H1 (cell line): ENCODE data around the gene KCNQ1OT1. TPM values are rescaled to one million over a fixed set of nuclear protein-coding genes. Genes with fewer than 3 reads are reported as not detected.

Experiments
- ATF2 ChIP-seq: IDR thresholded peaks from 2 replicates; pipeline ENCODE4 v1.6.1; 2012; ENCODE audit warnings: low read length, inconsistent platforms
- CTBP2 ChIP-seq: IDR thresholded peaks from 2 replicates; pipeline ENCODE4 v1.7.0; 2011; ENCODE audit warnings: borderline replicate concordance, mild to moderate bottlenecking, moderate library complexity, mixed read lengths, low read length; ENCODE audit not compliant: insufficient read depth, insufficient read length
- EGR1 ChIP-seq: IDR thresholded peaks from 2 replicates; pipeline ENCODE4 v1.6.1; 2011; ENCODE audit warnings: low read depth, low read length, borderline replicate concordance
- FOSL1 ChIP-seq: IDR thresholded peaks from 2 replicates; pipeline ENCODE4 v1.6.1; 2011; ENCODE audit warnings: mild to moderate bottlenecking, low read depth, low read length, moderate library complexity; ENCODE audit not compliant: insufficient read depth
- POLR2A ChIP-seq, 2 experiments: IDR thresholded peaks; 1 replicate in 1 of 2; 2 replicates in 1 of 2; pipeline ENCODE4 v1.6.1; 2011; ENCODE audit warnings: low read depth in 2 of 2, low read length in 2 of 2, mild to moderate bottlenecking in 2 of 2; ENCODE audit errors: control extremely low read depth in 1 of 2
- RFX5 ChIP-seq: IDR thresholded peaks from 2 replicates; pipeline ENCODE4 v1.6.1; 2011; ENCODE audit warnings: low read depth, low read length, improper control_type of control experiment, borderline replicate concordance
- TBP ChIP-seq: IDR thresholded peaks from 2 replicates; pipeline ENCODE4 v1.6.1; 2011; ENCODE audit warnings: low read depth, low read length, improper control_type of control experiment
- YY1 ChIP-seq: IDR thresholded peaks from 2 replicates; pipeline ENCODE4 v1.6.1; 2011; ENCODE audit warnings: low read depth, mild to moderate bottlenecking, low read length
- polyA plus RNA-seq, 7 experiments: library from polyadenylated mRNA; depleted of rRNA in 3 of 7; stranded (reverse) in 5 of 7; unstranded in 2 of 7; fragments of >200 nt in 5 of 7; fragments of 200-250 nt in 2 of 7; gene quantifications; 1 replicate in 5 of 7; 2 replicates in 1 of 7; 4 replicates in 1 of 7; pipeline versions ENCODE4 v1.2.1 to v1.2.3, GENCODE V29; 2011 to 2013; ENCODE audit warnings: missing spikeins in 2 of 7, mixed read lengths in 2 of 7
- total RNA-seq: library from RNA; stranded (reverse); fragmentation: NEBNext Ultra II Directional; extraction: Animal tissue kit (Norgen Biotek cat#: 25700); gene quantifications from 2 replicates; pipeline ENCODE4 v1.2.1, GENCODE V29; 2021

KCNQ1OT1 gene
- total and polyA plus RNA-seq, 2 of the 8 experiments (the other 6 are each of a cell fraction or from before 2014, with no cell fraction given), result 0.21 to 1.2 TPM

GRCh38 chr11:2699531-2700414, at the start of gene KCNQ1OT1 (continued):
- TF ChIP-seq ATF2, result no peak
- TF ChIP-seq YY1, result no peak
- TF ChIP-seq FOSL1, result no peak
- peak; percentile 34; the same call in 1 of the 2 replicates for TF ChIP-seq RFX5
- TF ChIP-seq TBP, result peak; percentile 94
- TF ChIP-seq CTBP2, result no peak
- TF ChIP-seq EGR1, result no peak
- peak in 1 of 2 experiments; percentile 89; a peak in 2 of 3 replicates for TF ChIP-seq POLR2A (IDR thresholded peaks at IDR 0.05; ENCODE audit: control extremely low read depth in 1 of 2, low read depth in 2 of 2, low read length in 2 of 2)
